Liver (tissue), 3 donors: ENCODE data around the gene PRSS23.
A peak's percentile ranks its signal among the peaks of the same experiment; 100 is the strongest.

Experiments used
- ATF3 ChIP-seq: IDR thresholded peaks from 2 replicates; pipeline ENCODE4 v1.6.1; 2016; ENCODE audit warnings: antibody characterized with exemption
- CTCF ChIP-seq: fragments of 150-350 bp; IDR thresholded peaks from 2 replicates; pipeline ENCODE4 v1.5.1; 2017; ENCODE audit warnings: improper control_type of control experiment, low read depth, low read length; ENCODE audit not compliant: missing input control
- MAX ChIP-seq: IDR thresholded peaks from 2 replicates; pipeline ENCODE4 v1.6.1; 2016; ENCODE audit warnings: antibody characterized with exemption
- RAD21 ChIP-seq, 2 donors: IDR thresholded peaks; 2 replicates each; pipeline ENCODE4 v1.6.1; 2016; ENCODE audit warnings: antibody characterized with exemption in 2 of 2, mild to moderate bottlenecking in 2 of 2
- REST ChIP-seq: IDR thresholded peaks from 2 replicates; pipeline ENCODE4 v1.6.1; 2016; ENCODE audit warnings: antibody characterized with exemption, mild to moderate bottlenecking
- donor health status: healthy.
- donor health status: healthy.

- TF ChIP-seq REST (no peak), CTCF (peak; percentile 74), RAD21 (IDR thresholded peaks at IDR 0.05) (peak; percentile 95 to 98), MAX (no peak), ATF3 (no peak)
These were observed 18.3 kb downstream of the PRSS23 start for GRCh38 chr11:86818462-86819192.
